GM23338 (cell line): ENCODE data around the gene ZKSCAN4. TPM values are rescaled to one million over a fixed set of nuclear protein-coding genes. Genes with fewer than 3 reads are reported as not detected.

Experiments used
- ATAC-seq: fragments of 200-7000 bp; cut with Tn5 transposase; 3 replicates; pipeline ENCODE4 v1.9.1; 2020
- DNase-seq: peaks from one replicate; pipeline ENCODE4 v3.0.0-alpha.2; 2015; ENCODE audit warnings: low spot score
- H2AFZ ChIP-seq: fragments of 200-600 bp; sonication (generic); 2 replicates; pipeline ENCODE4 v1.8.0; 2016; ENCODE audit warnings: antibody characterized with exemption, mild to moderate bottlenecking, moderate library complexity
- H3F3A ChIP-seq: fragments of 200-600 bp; sonication (generic); replicated peaks from 2 replicates; pipeline ENCODE4 v1.8.0; 2017; ENCODE audit warnings: antibody characterized with exemption, mixed run types, low read depth
- H3K27ac ChIP-seq: fragments of 200-600 bp; sonication (generic); 2 replicates; pipeline ENCODE4 v1.6.1; 2016; ENCODE audit warnings: low read depth
- H3K27me3 ChIP-seq: fragments of 200-600 bp; sonication (generic); 2 replicates; pipeline ENCODE4 v1.8.0; 2016; ENCODE audit warnings: mild to moderate bottlenecking, mixed run types, moderate library complexity; ENCODE audit not compliant: insufficient read depth
- H3K36me3 ChIP-seq: fragments of 200-600 bp; sonication (generic); 2 replicates; pipeline ENCODE4 v1.8.0; 2016; ENCODE audit warnings: mild to moderate bottlenecking; ENCODE audit not compliant: insufficient read depth
- H3K4me1 ChIP-seq: fragments of 200-600 bp; sonication (generic); 2 replicates; pipeline ENCODE4 v1.8.0; 2016; ENCODE audit warnings: mild to moderate bottlenecking, moderate library complexity; ENCODE audit not compliant: insufficient read depth
- H3K4me2 ChIP-seq: fragments of 200-600 bp; sonication (generic); 2 replicates; pipeline ENCODE4 v1.7.1; 2017; ENCODE audit warnings: mixed run types
- H3K4me3 ChIP-seq: fragments of 200-600 bp; sonication (generic); 2 replicates; pipeline ENCODE4 v1.6.1; 2016; ENCODE audit warnings: mixed run types
- H3K79me2 ChIP-seq: fragments of 200-600 bp; sonication (generic); replicated peaks from 2 replicates; pipeline ENCODE4 v1.8.0; 2017; ENCODE audit warnings: mild to moderate bottlenecking; ENCODE audit not compliant: insufficient read depth
- H3K9me2 ChIP-seq: fragments of 200-600 bp; sonication (generic); 2 replicates; pipeline ENCODE4 v1.8.0; 2017; ENCODE audit not compliant: insufficient read depth
- H4K20me1 ChIP-seq: fragments of 200-600 bp; sonication (generic); replicated peaks from 2 replicates; pipeline ENCODE4 v1.8.0; 2017; ENCODE audit warnings: mild to moderate bottlenecking; ENCODE audit not compliant: insufficient read depth
- H3K27ac Mint-ChIP-seq: 2 replicates; pipeline ENCODE4 v1.8.0; 2020; ENCODE audit warnings: inconsistent platforms, mild to moderate bottlenecking, moderate library complexity, mixed read lengths
- H3K27me3 Mint-ChIP-seq: 3 replicates; pipeline ENCODE4 v1.8.0; 2022; ENCODE audit warnings: low read depth, mild to moderate bottlenecking, moderate library complexity, mixed read lengths, inconsistent platforms; ENCODE audit not compliant: insufficient read depth, poor library complexity
- H3K36me3 Mint-ChIP-seq: 3 replicates; pipeline ENCODE4 v1.8.0; 2021; ENCODE audit warnings: low read depth, mild to moderate bottlenecking, inconsistent platforms, moderate library complexity, mixed read lengths
- H3K4me1 Mint-ChIP-seq: 3 replicates; pipeline ENCODE4 v1.8.0; 2020; ENCODE audit warnings: mild to moderate bottlenecking, inconsistent platforms, mixed read lengths
- H3K4me3 Mint-ChIP-seq: 3 replicates; pipeline ENCODE4 v1.8.0; 2021; ENCODE audit warnings: moderate library complexity, mild to moderate bottlenecking, inconsistent platforms, mixed read lengths
- H3K9me3 Mint-ChIP-seq: 3 replicates; pipeline ENCODE4 v1.8.0; 2020; ENCODE audit warnings: moderate library complexity, mild to moderate bottlenecking, inconsistent platforms, mixed read lengths
- CTCF ChIP-seq, 2 experiments: fragments of 200-600 bp in 1 of 2; sonication (generic) in 1 of 2; conservative IDR thresholded peaks; 2 replicates each; pipeline versions ENCODE4 v1.5.1 to v1.6.1; 2016 to 2017; ENCODE audit warnings: antibody characterized with exemption in 2 of 2, low read depth in 2 of 2, mild to moderate bottlenecking in 2 of 2, moderate library complexity in 1 of 2
- EZH2 ChIP-seq: fragments of 200-600 bp; sonication (generic); IDR thresholded peaks from one replicate; pipeline ENCODE4 v1.8.0; 2017; ENCODE audit warnings: antibody characterized with exemption, mild to moderate bottlenecking, low read depth; ENCODE audit not compliant: unreplicated experiment
- POLR2AphosphoS5 ChIP-seq: IDR thresholded peaks from 2 replicates; pipeline ENCODE4 v1.6.1; 2016; ENCODE audit warnings: antibody characterized with exemption, low read depth
- ZNF462 ChIP-seq: fragments of 250-450 bp; sonication (Bioruptor Pico); IDR thresholded peaks from 2 replicates; pipeline ENCODE4 v1.5.0; 2020; ENCODE audit warnings: mild to moderate bottlenecking, moderate library complexity
- polyA plus RNA-seq: library from polyadenylated mRNA; unstranded; fragments of >200 nt; fragmentation: Nextera tagmentation; extraction: Ambion mirVana; gene quantifications from 2 replicates; pipeline ENCODE4 v1.2.1, GENCODE V29; 2016
- total RNA-seq: library from RNA; depleted of rRNA; stranded (reverse); fragments of >200 nt; shearing (Covaris generic); gene quantifications from 2 replicates; pipeline ENCODE4 v1.2.3, GENCODE V29; 2014

ZKSCAN4 gene
- total and polyA plus RNA-seq, 2 experiments from 2014 or later: 2.8 to 5.9 TPM

GRCh38 chr6:28277746-28278145, 25.7 kb upstream of the ZKSCAN4 start:
- Histone ChIP-seq H3K36me3 (no peaks in the 10 kb centered on the region; the same call in 1 of the 2 replicates), H3K4me2 (no peak overlapping the region), H2AFZ (no peak overlapping the region), H3K27me3 (no peaks in the 10 kb centered on the region), H3K27ac (no peak overlapping the region), H3K79me2 (peaks cover 13% of the 10 kb centered on the region), H3F3A (no peaks in the 10 kb centered on the region), H3K4me3 (no peak overlapping the region), H4K20me1 (no peaks in the 10 kb centered on the region), H3K9me2 (no peaks in the 10 kb centered on the region), H3K4me1 (peaks cover 9% of the 10 kb centered on the region)
- ATAC-seq (no peak), DNase-seq (no peak)
- Mint-ChIP-seq H3K9me3 (no peaks in the 10 kb centered on the region), H3K36me3 (peaks cover 24% of the 10 kb centered on the region), H3K4me1 (peaks cover 9% of the 10 kb centered on the region), H3K27ac (no peak overlapping the region), H3K4me3 (no peak overlapping the region), H3K27me3 (no peaks in the 10 kb centered on the region)
- TF ChIP-seq POLR2AphosphoS5 (no peak), CTCF (conservative IDR thresholded peaks at IDR 0.05; ENCODE audit: low read depth in 2 of 2) (no peak), ZNF462 (CRISPR knock-in tag) (no peak)

- Histone ChIP-seq H3K27me3 (no peaks in the 10 kb centered on the region), H3K4me3 (no peak overlapping the region), H3K9me2 (no peaks in the 10 kb centered on the region), H3K4me1 (no peaks in the 10 kb centered on the region), H4K20me1 (no peaks in the 10 kb centered on the region; the same call in 1 of the 2 replicates), H3K27ac (no peak overlapping the region), H3K4me2 (no peak overlapping the region), H3K36me3 (no peaks in the 10 kb centered on the region; the same call in 1 of the 2 replicates), H3K79me2 (no peaks in the 10 kb centered on the region; the same call in 1 of the 2 replicates), H2AFZ (no peak overlapping the region), H3F3A (no peaks in the 10 kb centered on the region)
- Mint-ChIP-seq H3K9me3 (no peaks in the 10 kb centered on the region), H3K4me1 (no peaks in the 10 kb centered on the region), H3K4me3 (no peak overlapping the region), H3K36me3 (peaks cover 32% of the 10 kb centered on the region), H3K27ac (no peak overlapping the region), H3K27me3 (no peaks in the 10 kb centered on the region)
- no peak for DNase-seq
- no peak for TF ChIP-seq EZH2
- no peak for ATAC-seq
Measured at GRCh38 chr6:28274888-28275287, 22.8 kb upstream of the ZKSCAN4 start.
